ENCODE results near the gene ZBTB40. TPM values are rescaled to one million over a fixed set of nuclear protein-coding genes. Genes with fewer than 3 reads are reported as not detected.

Gene ZBTB40
- polyA plus RNA-seq, 1 of the 3 experiments (the other 2 are of a cell fraction) = 5.0 TPM

DNA sequence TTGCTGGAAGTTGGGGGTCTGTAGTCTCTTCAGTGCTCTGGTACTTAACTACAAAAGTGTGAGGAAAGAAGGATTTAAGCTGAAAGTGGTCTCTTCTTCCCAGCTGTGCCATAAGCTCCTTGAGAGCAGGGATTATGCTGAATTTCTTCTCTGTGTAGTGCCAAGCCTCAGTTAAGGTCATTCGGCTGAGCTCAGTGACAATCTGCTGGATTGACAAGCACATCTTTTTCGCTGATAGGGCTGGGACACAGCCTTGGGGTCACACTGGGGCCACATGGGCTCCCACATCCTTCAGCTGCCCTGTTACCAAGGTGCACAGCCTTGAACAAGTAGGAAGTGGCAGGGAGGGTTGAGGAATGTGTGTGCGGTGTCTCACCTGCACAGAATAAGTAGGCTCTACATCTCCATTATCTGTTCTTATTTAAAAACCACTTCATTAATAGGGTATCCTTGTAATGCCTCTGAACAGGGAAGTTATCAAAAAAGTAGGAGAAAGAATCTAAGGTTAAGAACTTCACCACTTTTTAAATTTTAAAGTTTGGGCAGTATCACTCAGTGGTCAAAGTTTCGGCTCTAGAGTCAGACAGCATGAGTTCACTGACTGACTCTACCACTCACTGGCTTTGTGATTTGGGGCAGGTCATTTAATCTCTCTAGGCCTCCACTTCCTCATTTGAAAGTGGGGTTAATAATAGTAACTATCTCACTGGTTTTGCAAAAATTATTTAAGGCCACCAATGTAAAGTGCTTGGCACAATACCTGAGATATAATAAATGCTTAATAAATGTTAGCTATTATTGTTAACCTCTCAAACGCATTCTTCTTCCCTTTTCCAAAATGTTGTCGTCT is 10.3 kb downstream of the ZBTB40 start:
- Histone ChIP-seq H3K79me2 (ENCODE audit: insufficient read depth) (peaks cover 35% of the 10 kb centered on the region), H2AFZ (ENCODE audit: low read depth) (no peak overlapping the region; the same call in 1 of the 2 replicates), H3F3A (replicated peaks; ENCODE audit: insufficient read depth) (no peaks in the 10 kb centered on the region), H3K4me2 (no peak overlapping the region), H3K27ac (ENCODE audit: low read depth in 2 of 2, low read length in 1 of 2) (no peak overlapping the region), H3K27me3 (ENCODE audit: insufficient read depth) (no peaks in the 10 kb centered on the region), H4K20me1 (ENCODE audit: insufficient read depth) (no peaks in the 10 kb centered on the region), H3K36me3 (replicated peaks in 1 of 2; ENCODE audit: control insufficient read depth in 1 of 2, insufficient read depth in 2 of 2, low read length in 1 of 2) (no peaks in the 10 kb centered on the region), H3K9me3 (no peaks in the 10 kb centered on the region), H3K9ac (no peak overlapping the region), H3K9me2 (no peaks in the 10 kb centered on the region), H3K4me1 (ENCODE audit: control insufficient read depth in 1 of 2, insufficient read depth in 2 of 2, low read depth in 1 of 2, low read length in 1 of 2) (peaks cover 0 to 15% of the 10 kb centered on the region in 2 experiments; a peak in 2 of 4 replicates), H3K4me3 (ENCODE audit: low read depth in 2 of 2, low read length in 1 of 2) (no peak overlapping the region)
- TF ChIP-seq, protein P1, sequence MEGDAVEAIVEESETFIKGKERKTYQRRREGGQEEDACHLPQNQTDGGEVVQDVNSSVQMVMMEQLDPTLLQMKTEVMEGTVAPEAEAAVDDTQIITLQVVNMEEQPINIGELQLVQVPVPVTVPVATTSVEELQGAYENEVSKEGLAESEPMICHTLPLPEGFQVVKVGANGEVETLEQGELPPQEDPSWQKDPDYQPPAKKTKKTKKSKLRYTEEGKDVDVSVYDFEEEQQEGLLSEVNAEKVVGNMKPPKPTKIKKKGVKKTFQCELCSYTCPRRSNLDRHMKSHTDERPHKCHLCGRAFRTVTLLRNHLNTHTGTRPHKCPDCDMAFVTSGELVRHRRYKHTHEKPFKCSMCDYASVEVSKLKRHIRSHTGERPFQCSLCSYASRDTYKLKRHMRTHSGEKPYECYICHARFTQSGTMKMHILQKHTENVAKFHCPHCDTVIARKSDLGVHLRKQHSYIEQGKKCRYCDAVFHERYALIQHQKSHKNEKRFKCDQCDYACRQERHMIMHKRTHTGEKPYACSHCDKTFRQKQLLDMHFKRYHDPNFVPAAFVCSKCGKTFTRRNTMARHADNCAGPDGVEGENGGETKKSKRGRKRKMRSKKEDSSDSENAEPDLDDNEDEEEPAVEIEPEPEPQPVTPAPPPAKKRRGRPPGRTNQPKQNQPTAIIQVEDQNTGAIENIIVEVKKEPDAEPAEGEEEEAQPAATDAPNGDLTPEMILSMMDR (IDR thresholded peaks at IDR 0.05) = no peak
- no peak for TF ChIP-seq TAF1 (IDR thresholded peaks at IDR 0.05; ENCODE audit: borderline replicate concordance, low read depth, low read length)
- no peak for TF ChIP-seq RCOR1 (IDR thresholded peaks at IDR 0.05; ENCODE audit: low read length)
- TF ChIP-seq EZH2phosphoT487 (IDR thresholded peaks at IDR 0.05; ENCODE audit: borderline replicate concordance, low read depth) = no peak
- no peak for TF ChIP-seq FOSL2 (IDR thresholded peaks at IDR 0.05; ENCODE audit: borderline replicate concordance, low read depth)
- no peak for TF ChIP-seq SIN3A (IDR thresholded peaks at IDR 0.05; ENCODE audit: borderline replicate concordance, low read depth, low read length)
- no peak for TF ChIP-seq RAD21 (IDR thresholded peaks at IDR 0.05; ENCODE audit: low read length)
- ChIA-PET CTCF (interaction anchor here (0.6 to 1.5 kb wide), 4 partner anchors 11 to 411 kb away, joined by 3 to 5 read pairs (median 4); no protein-coding TSS in a partner anchor), POLR2A (no interaction called here)
- no peak for DNase-seq
- 98% methylated on average over 5 of the region's 6 CpGs for WGBS (ENCODE audit: low lambda C conversion rate)

DNA sequence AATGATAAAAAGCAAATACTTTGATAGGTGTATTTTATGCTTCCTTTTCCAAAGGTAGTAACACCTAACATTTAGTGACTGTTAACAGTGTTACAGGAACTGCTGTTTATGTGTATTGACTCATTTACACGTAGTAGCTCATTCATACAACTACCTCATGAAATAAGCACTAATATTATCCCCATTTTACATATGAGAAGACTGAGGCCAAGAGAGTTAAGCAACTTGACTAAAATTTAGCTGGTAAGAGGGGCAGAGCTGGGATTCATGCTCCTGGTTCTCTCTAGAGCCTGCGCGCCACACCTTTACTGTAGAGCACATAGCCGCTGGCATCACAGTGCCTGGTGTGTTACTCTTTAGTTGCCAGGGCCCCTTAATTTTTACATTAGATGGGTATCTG is 11.3 kb downstream of the ZBTB40 start:
- no peaks in the 10 kb centered on the region for H3K27me3 ChIP-seq (ENCODE audit: insufficient read depth)
- H3K79me2 ChIP-seq (ENCODE audit: insufficient read depth) = peaks cover 35% of the 10 kb centered on the region
- no peaks in the 10 kb centered on the region for H4K20me1 ChIP-seq (ENCODE audit: insufficient read depth)

More for the DNA sequence above, 11.3 kb downstream of the ZBTB40 start:
- TF ChIP-seq REST (IDR thresholded peaks at IDR 0.05; ENCODE audit: low read depth, low read length) (no peak), TCF12 (IDR thresholded peaks at IDR 0.05) (no peak), RCOR1 (IDR thresholded peaks at IDR 0.05; ENCODE audit: low read length) (no peak), MXI1 (IDR thresholded peaks at IDR 0.05; ENCODE audit: low read depth, low read length) (no peak)
- TF ChIP-seq, protein P2, sequence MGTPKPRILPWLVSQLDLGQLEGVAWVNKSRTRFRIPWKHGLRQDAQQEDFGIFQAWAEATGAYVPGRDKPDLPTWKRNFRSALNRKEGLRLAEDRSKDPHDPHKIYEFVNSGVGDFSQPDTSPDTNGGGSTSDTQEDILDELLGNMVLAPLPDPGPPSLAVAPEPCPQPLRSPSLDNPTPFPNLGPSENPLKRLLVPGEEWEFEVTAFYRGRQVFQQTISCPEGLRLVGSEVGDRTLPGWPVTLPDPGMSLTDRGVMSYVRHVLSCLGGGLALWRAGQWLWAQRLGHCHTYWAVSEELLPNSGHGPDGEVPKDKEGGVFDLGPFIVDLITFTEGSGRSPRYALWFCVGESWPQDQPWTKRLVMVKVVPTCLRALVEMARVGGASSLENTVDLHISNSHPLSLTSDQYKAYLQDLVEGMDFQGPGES (IDR thresholded peaks at IDR 0.05; ENCODE audit: low read depth, low read length) = no peak
- Histone ChIP-seq H3F3A (replicated peaks; ENCODE audit: insufficient read depth) (no peaks in the 10 kb centered on the region), H3K9me2 (no peaks in the 10 kb centered on the region), H3K27ac (ENCODE audit: low read depth in 2 of 2, low read length in 1 of 2) (no peak overlapping the region), H3K9ac (no peak overlapping the region), H3K4me2 (no peak overlapping the region), H3K36me3 (replicated peaks in 1 of 2; ENCODE audit: control insufficient read depth in 1 of 2, insufficient read depth in 2 of 2, low read length in 1 of 2) (no peaks in the 10 kb centered on the region), H3K4me1 (ENCODE audit: control insufficient read depth in 1 of 2, insufficient read depth in 2 of 2, low read depth in 1 of 2, low read length in 1 of 2) (peaks cover 0 to 8% of the 10 kb centered on the region in 2 experiments; a peak in 2 of 4 replicates), H3K9me3 (no peaks in the 10 kb centered on the region), H3K4me3 (ENCODE audit: low read depth in 2 of 2, low read length in 1 of 2) (no peak overlapping the region), H2AFZ (ENCODE audit: low read depth) (no peak overlapping the region)
- POLR2A ChIA-PET = no interaction called here
- CTCF ChIA-PET = no interaction called here
- 98% methylated on average over 4 of the region's 4 CpGs for WGBS (ENCODE audit: low lambda C conversion rate)
- DNase-seq = no peak
